ENCODE measurements around the gene ARHGAP25. TPM values are rescaled to one million over a fixed set of nuclear protein-coding genes. Genes with fewer than 3 reads are reported as not detected.

The ARHGAP25 gene
- total RNA-seq, 1 experiment from 2014 or later, result 0.27 TPM

DNA sequence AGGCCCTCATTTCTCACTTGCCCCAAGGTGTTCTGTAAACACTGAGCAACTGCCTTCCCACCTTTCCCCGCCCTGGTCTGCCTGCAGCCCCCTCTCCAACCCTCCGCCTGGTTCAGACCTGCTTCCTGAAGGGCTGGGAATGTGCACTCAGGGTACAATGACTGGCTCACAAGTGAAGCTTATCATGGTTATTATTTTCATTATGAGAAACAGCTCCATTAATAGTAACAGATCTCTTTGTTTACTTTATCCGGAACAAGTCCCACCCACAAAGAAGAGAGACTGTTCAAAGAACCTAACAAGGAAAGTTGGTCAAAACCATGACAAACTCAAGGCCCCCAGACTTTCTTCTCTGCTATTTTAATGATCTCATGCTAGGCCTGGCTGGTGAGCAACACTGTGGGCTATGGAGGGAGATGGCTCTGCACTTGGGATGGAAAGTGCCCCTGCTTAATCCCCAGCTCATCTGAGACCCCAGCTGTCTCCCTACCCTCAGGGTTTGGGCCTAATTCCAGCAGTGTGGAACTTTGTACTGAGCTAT, 36.7 kb downstream of the ARHGAP25 start:
- Histone ChIP-seq H3K4me2 (ENCODE audit: low read length) (no peak overlapping the region), H3K27me3 (ENCODE audit: insufficient read depth, low read length) (0 out of 2 replicates have a peak, but pooled peaks cover 3% of the 10 kb centered on the region), H3K9me3 (ENCODE audit: control insufficient read depth in 1 of 2, insufficient read depth in 1 of 2, low read depth in 1 of 2, low read length in 2 of 2) (no peaks in the 10 kb centered on the region), H3K4me3 (replicated peaks in 1 of 2; ENCODE audit: low read depth in 1 of 2, low read length in 2 of 2) (no peak overlapping the region), H3K27ac (ENCODE audit: low read depth, low read length) (no peak overlapping the region), H3K4me1 (ENCODE audit: control insufficient read depth in 1 of 2, insufficient read depth in 2 of 2, low read length in 2 of 2) (no peaks in the 10 kb centered on the region), H3K9me2 (ENCODE audit: insufficient read depth) (no peaks in the 10 kb centered on the region), H3K79me2 (ENCODE audit: insufficient read depth, low read length) (no peaks in the 10 kb centered on the region), H2AFZ (ENCODE audit: low read depth, low read length, poor library complexity, severe bottlenecking) (no peak overlapping the region), H3K36me3 (ENCODE audit: control insufficient read depth in 1 of 2, insufficient read depth in 2 of 2, low read length in 2 of 2) (no peaks in the 10 kb centered on the region), H4K20me1 (ENCODE audit: insufficient read depth) (no peaks in the 10 kb centered on the region), H3K9ac (ENCODE audit: low read length) (no peak overlapping the region)
- no TSS peak for BruUV-seq (replicated peaks)
- TF ChIP-seq RAD21 (IDR thresholded peaks at IDR 0.05; ENCODE audit: low read depth), result no peak
- TF ChIP-seq FOSL1 (IDR thresholded peaks at IDR 0.05; ENCODE audit: low read depth), result no peak
- no peak for TF ChIP-seq SP1 (IDR thresholded peaks at IDR 0.05; ENCODE audit: low read depth)
- TF ChIP-seq POLR2A (IDR thresholded peaks at IDR 0.05; ENCODE audit: borderline replicate concordance, extremely low read depth, insufficient read depth, insufficient read length), result no peak
- no peak for TF ChIP-seq CEBPB (IDR thresholded peaks at IDR 0.05; ENCODE audit: low read depth)
- TF ChIP-seq, protein P1, sequence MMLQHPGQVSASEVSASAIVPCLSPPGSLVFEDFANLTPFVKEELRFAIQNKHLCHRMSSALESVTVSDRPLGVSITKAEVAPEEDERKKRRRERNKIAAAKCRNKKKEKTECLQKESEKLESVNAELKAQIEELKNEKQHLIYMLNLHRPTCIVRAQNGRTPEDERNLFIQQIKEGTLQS (IDR thresholded peaks at IDR 0.05), result no peak
- no peak for TF ChIP-seq ZBTB33 (IDR thresholded peaks at IDR 0.05; ENCODE audit: extremely low read depth, insufficient replicate concordance, low read length)
- no peak for TF ChIP-seq JUND (IDR thresholded peaks at IDR 0.05)
- no peak for TF ChIP-seq POLR2AphosphoS5 (IDR thresholded peaks at IDR 0.05; ENCODE audit: low read depth, low read length)
- no peak for TF ChIP-seq SIN3A (IDR thresholded peaks at IDR 0.05; ENCODE audit: low read depth)
- TF ChIP-seq ZNF274 (IDR thresholded peaks at IDR 0.05; ENCODE audit: low read depth, low read length), result no peak
- no peak for TF ChIP-seq CBX3 (IDR thresholded peaks at IDR 0.05; ENCODE audit: low read depth)
- TF ChIP-seq, protein P2, sequence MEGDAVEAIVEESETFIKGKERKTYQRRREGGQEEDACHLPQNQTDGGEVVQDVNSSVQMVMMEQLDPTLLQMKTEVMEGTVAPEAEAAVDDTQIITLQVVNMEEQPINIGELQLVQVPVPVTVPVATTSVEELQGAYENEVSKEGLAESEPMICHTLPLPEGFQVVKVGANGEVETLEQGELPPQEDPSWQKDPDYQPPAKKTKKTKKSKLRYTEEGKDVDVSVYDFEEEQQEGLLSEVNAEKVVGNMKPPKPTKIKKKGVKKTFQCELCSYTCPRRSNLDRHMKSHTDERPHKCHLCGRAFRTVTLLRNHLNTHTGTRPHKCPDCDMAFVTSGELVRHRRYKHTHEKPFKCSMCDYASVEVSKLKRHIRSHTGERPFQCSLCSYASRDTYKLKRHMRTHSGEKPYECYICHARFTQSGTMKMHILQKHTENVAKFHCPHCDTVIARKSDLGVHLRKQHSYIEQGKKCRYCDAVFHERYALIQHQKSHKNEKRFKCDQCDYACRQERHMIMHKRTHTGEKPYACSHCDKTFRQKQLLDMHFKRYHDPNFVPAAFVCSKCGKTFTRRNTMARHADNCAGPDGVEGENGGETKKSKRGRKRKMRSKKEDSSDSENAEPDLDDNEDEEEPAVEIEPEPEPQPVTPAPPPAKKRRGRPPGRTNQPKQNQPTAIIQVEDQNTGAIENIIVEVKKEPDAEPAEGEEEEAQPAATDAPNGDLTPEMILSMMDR (IDR thresholded peaks at IDR 0.05 in 2 of 3, conservative IDR thresholded peaks at IDR 0.05 in 1 of 3; ENCODE audit: borderline replicate concordance in 1 of 3, insufficient read depth in 1 of 3, low read depth in 2 of 3, low read length in 2 of 3), result no peak
- TF ChIP-seq REST (IDR thresholded peaks at IDR 0.05; ENCODE audit: low read depth), result no peak
- CTCF ChIA-PET, result interaction anchor here (1.2 to 1.3 kb wide), 2 partner anchors 20 to 49 kb away, joined by 3 to 6 read pairs; no protein-coding TSS in a partner anchor
- intact Hi-C loops (cut with micrococcal nuclease), result no loop called here
- no peak for DNase-seq (ENCODE audit: low read depth, low spot score)
- RAD21 ChIA-PET (ENCODE audit: low non-redundant PET in 1 of 2, low total read pairs in 2 of 2, uncharacterized antibody in 2 of 2, unreplicated experiment in 2 of 2), result no interaction called here
- no peak for ATAC-seq
- POLR2A ChIA-PET, result no interaction called here
